Astrocyte (in vitro differentiated cells and primary cell): ENCODE data around the gene NMNAT3. TPM values are rescaled to one million over a fixed set of nuclear protein-coding genes. Genes with fewer than 3 reads are reported as not detected.

ENCODE experiments used
- DNase-seq: peaks from one replicate; pipeline ENCODE4 v3.0.0-alpha.2; 2010; ENCODE audit warnings: low read depth
- FAIRE-seq: peaks from 2 replicates; lab custom pipeline; 2011; peaks lifted over from hg19 to GRCh38; lab: Jason Lieb, UNC
- H2AFZ ChIP-seq: 2 replicates; pipeline ENCODE4 v1.6.0; 2012; ENCODE audit warnings: low read depth, low read length, inconsistent platforms
- H3K27ac ChIP-seq: 2 replicates; pipeline ENCODE4 v1.5.1; 2011; ENCODE audit warnings: low read depth, low read length, inconsistent platforms
- H3K27me3 ChIP-seq: 2 replicates; pipeline ENCODE4 v1.6.0; 2011; ENCODE audit warnings: low read length, inconsistent platforms; ENCODE audit not compliant: insufficient read depth
- H3K36me3 ChIP-seq: 2 replicates; pipeline ENCODE4 v1.5.1; 2011; ENCODE audit warnings: low read length, inconsistent platforms; ENCODE audit not compliant: insufficient read depth
- H3K4me1 ChIP-seq: 2 replicates; pipeline ENCODE4 v1.5.1; 2011; ENCODE audit warnings: low read length, inconsistent platforms; ENCODE audit not compliant: insufficient read depth
- H3K4me2 ChIP-seq: 2 replicates; pipeline ENCODE4 v1.6.0; 2012; ENCODE audit warnings: low read length, inconsistent platforms
- H3K4me3 ChIP-seq: 2 replicates; pipeline ENCODE4 v1.5.1; 2011; ENCODE audit warnings: low read depth, mild to moderate bottlenecking, low read length, inconsistent platforms; ENCODE audit not compliant: insufficient read depth
- H3K79me2 ChIP-seq: 2 replicates; pipeline ENCODE4 v1.6.0; 2012; ENCODE audit warnings: mild to moderate bottlenecking, low read length, inconsistent platforms; ENCODE audit not compliant: insufficient read depth
- H3K9ac ChIP-seq: 2 replicates; pipeline ENCODE4 v1.6.0; 2012; ENCODE audit warnings: mild to moderate bottlenecking, low read length, inconsistent platforms
- H3K9me3 ChIP-seq: 2 replicates; pipeline ENCODE4 v1.5.1; 2012; ENCODE audit warnings: low read depth, mild to moderate bottlenecking, low read length, inconsistent platforms; ENCODE audit not compliant: insufficient read depth
- H4K20me1 ChIP-seq: 2 replicates; pipeline ENCODE4 v1.6.0; 2012; ENCODE audit warnings: low read length, inconsistent platforms; ENCODE audit not compliant: insufficient read depth
- H3K27ac Mint-ChIP-seq: one replicate; pipeline ENCODE4 v1.8.0; 2021; ENCODE audit warnings: mild to moderate bottlenecking, mixed read lengths; ENCODE audit not compliant: unreplicated experiment
- H3K27me3 Mint-ChIP-seq: one replicate; pipeline ENCODE4 v1.8.0; 2021; ENCODE audit warnings: low read depth, mixed read lengths; ENCODE audit not compliant: unreplicated experiment
- H3K36me3 Mint-ChIP-seq: one replicate; pipeline ENCODE4 v1.8.0; 2021; ENCODE audit warnings: low read depth, mixed read lengths; ENCODE audit not compliant: unreplicated experiment
- H3K4me1 Mint-ChIP-seq: one replicate; pipeline ENCODE4 v1.8.0; 2021; ENCODE audit warnings: low read depth, mixed read lengths; ENCODE audit not compliant: unreplicated experiment
- H3K4me3 Mint-ChIP-seq: one replicate; pipeline ENCODE4 v1.8.0; 2021; ENCODE audit warnings: mild to moderate bottlenecking, moderate library complexity, mixed read lengths; ENCODE audit not compliant: unreplicated experiment
- H3K9me3 Mint-ChIP-seq: one replicate; pipeline ENCODE4 v1.8.0; 2021; ENCODE audit warnings: mild to moderate bottlenecking, mixed read lengths; ENCODE audit not compliant: unreplicated experiment
- EZH2 ChIP-seq: IDR thresholded peaks from 2 replicates; pipeline ENCODE4 v1.6.1; 2012; ENCODE audit warnings: mild to moderate bottlenecking, low read length, inconsistent platforms; ENCODE audit not compliant: insufficient read depth
- total RNA-seq: library from RNA; stranded (reverse); gene quantifications from 2 replicates; pipeline ENCODE4 v1.2.1, GENCODE V29; 2021
- TF ChIP-seq, protein P1 (sequence below): IDR thresholded peaks from 2 replicates; pipeline ENCODE4 v1.5.1; 2011; ENCODE audit warnings: low read depth, mild to moderate bottlenecking, inconsistent platforms, low read length, moderate library complexity; ENCODE audit not compliant: insufficient read depth

NMNAT3 gene
- total RNA-seq, 1 donor from 2014 or later, result 1.3 TPM

DNA sequence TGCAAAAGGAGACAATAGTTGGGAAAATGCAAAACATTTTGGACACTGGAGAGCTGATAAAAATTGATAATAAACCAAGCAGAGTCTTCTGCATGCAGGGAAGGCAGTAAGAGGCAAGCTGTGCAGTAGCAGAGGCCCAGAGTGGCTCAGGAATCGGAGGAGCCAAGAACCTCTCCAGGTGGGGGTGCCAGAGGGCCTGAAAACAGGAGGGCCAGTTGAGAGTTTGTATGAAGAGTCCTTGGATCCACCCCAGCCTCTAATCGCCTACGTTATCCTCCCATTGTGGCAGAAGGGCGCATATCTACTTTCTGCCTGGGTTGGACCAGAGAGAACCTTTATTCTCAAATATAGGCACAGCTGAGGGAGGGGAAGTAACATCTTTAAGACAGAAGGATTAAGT is 89.3 kb downstream of the NMNAT3 start:
- no peak for DNase-seq
- Mint-ChIP-seq H3K4me3 (no peak overlapping the region), H3K27me3 (peaks cover 11% of the 10 kb centered on the region), H3K36me3 (no peaks in the 10 kb centered on the region), H3K27ac (no peak overlapping the region), H3K9me3 (peaks cover 2% of the 10 kb centered on the region), H3K4me1 (no peaks in the 10 kb centered on the region)
- Histone ChIP-seq H3K4me2 (no peak overlapping the region), H3K9me3 (no peaks in the 10 kb centered on the region), H3K9ac (no peak overlapping the region), H3K27ac (no peak overlapping the region), H4K20me1 (no peaks in the 10 kb centered on the region), H3K4me3 (no peak overlapping the region), H3K79me2 (no peaks in the 10 kb centered on the region), H3K27me3 (no peaks in the 10 kb centered on the region), H2AFZ (no peak overlapping the region), H3K4me1 (no peaks in the 10 kb centered on the region), H3K36me3 (no peaks in the 10 kb centered on the region)
- FAIRE-seq, result no peak
- TF ChIP-seq, protein P1, sequence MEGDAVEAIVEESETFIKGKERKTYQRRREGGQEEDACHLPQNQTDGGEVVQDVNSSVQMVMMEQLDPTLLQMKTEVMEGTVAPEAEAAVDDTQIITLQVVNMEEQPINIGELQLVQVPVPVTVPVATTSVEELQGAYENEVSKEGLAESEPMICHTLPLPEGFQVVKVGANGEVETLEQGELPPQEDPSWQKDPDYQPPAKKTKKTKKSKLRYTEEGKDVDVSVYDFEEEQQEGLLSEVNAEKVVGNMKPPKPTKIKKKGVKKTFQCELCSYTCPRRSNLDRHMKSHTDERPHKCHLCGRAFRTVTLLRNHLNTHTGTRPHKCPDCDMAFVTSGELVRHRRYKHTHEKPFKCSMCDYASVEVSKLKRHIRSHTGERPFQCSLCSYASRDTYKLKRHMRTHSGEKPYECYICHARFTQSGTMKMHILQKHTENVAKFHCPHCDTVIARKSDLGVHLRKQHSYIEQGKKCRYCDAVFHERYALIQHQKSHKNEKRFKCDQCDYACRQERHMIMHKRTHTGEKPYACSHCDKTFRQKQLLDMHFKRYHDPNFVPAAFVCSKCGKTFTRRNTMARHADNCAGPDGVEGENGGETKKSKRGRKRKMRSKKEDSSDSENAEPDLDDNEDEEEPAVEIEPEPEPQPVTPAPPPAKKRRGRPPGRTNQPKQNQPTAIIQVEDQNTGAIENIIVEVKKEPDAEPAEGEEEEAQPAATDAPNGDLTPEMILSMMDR, result no peak
- TF ChIP-seq EZH2, result no peak

DNA sequence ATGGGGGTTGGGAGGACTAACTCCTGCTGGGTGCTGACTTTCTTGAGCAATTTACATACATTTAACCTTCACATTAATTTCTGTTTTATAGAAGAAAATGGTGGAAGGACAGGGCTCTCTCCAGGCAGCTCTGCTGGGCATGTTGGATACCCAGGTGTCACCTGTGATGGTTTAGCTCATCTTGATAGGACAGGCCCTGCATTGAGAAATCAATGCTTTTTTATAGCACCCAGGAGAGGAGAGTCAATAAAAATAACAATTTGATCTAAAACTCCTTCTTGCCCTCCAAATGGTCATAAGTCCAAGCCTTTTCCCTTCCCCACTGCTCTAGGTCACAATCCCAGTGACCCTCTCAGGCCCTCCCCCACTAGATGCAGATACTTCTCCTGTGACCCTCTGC is 90.0 kb downstream of the NMNAT3 start:
- Mint-ChIP-seq H3K27me3 (peaks cover 11% of the 10 kb centered on the region), H3K36me3 (no peaks in the 10 kb centered on the region), H3K4me3 (no peak overlapping the region), H3K4me1 (no peaks in the 10 kb centered on the region), H3K9me3 (no peaks in the 10 kb centered on the region), H3K27ac (no peak overlapping the region)
- Histone ChIP-seq H4K20me1 (no peaks in the 10 kb centered on the region), H3K4me3 (no peak overlapping the region), H2AFZ (no peak overlapping the region), H3K27ac (no peak overlapping the region), H3K4me1 (no peaks in the 10 kb centered on the region), H3K9me3 (no peaks in the 10 kb centered on the region), H3K4me2 (no peak overlapping the region), H3K9ac (no peak overlapping the region), H3K79me2 (no peaks in the 10 kb centered on the region), H3K27me3 (no peaks in the 10 kb centered on the region), H3K36me3 (no peaks in the 10 kb centered on the region)
- no peak for FAIRE-seq
- no peak for TF ChIP-seq EZH2
- TF ChIP-seq, protein P1, result no peak
- no peak for DNase-seq

DNA sequence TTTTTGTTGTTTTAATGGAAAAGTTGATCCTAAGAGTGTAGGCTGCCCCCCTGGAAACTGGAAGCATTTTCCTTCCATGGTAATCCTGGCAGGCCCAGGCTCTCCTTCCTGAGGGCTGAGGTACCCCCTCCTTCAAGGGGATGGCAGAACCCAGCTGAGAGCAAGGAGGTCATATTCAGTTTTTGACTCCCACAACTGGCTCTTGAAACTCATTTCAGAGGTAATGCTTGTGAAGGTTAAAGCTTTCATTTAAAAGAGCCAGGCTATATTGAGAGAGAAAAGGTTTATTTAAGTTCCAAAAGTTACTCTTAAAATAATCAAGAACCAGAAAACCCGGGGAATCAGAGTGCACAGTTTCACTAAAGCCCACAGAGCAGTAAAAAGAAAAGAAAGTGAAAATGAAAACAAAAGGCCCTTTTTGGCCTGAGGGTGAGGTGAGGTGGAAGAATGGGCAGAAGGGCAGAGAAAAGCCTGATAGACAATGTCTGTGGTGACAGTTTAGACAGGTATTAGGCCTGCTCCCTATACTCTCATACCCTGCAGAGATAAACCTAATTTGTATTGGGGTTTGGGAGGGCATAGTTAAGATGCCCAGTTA is 91.3 kb downstream of the NMNAT3 start:
- Histone ChIP-seq H3K4me2 (no peak overlapping the region), H3K27me3 (no peaks in the 10 kb centered on the region), H4K20me1 (no peaks in the 10 kb centered on the region), H3K36me3 (no peaks in the 10 kb centered on the region), H2AFZ (no peak overlapping the region), H3K4me1 (no peaks in the 10 kb centered on the region), H3K4me3 (no peak overlapping the region), H3K79me2 (no peaks in the 10 kb centered on the region), H3K9ac (no peak overlapping the region), H3K9me3 (no peaks in the 10 kb centered on the region), H3K27ac (no peak overlapping the region)
- FAIRE-seq (no peak), DNase-seq (no peak)
- Mint-ChIP-seq H3K27ac (no peak overlapping the region), H3K36me3 (no peaks in the 10 kb centered on the region), H3K27me3 (peaks cover 11% of the 10 kb centered on the region), H3K9me3 (no peaks in the 10 kb centered on the region), H3K4me1 (no peaks in the 10 kb centered on the region), H3K4me3 (no peak overlapping the region)
- TF ChIP-seq EZH2, result no peak
- TF ChIP-seq, protein P1, result no peak
